GM19240 (cell line): Measurements from ENCODE around the gene EID2.
A peak's percentile ranks its signal among the peaks of the same experiment; 100 is the strongest.

Experiments
- DNase-seq: peaks from one replicate; pipeline ENCODE4 v3.0.0; 2011; ENCODE audit warnings: low spot score; ENCODE audit not compliant: insufficient read length

Gene EID2

GRCh38 chr19:39502640-39503417, 37.1 kb downstream of the EID2 start:
- peak; percentile 75 for DNase-seq

GRCh38 chr19:39501340-39501739, 38.6 kb downstream of the EID2 start:
- no peak for DNase-seq

GRCh38 chr19:39500543-39500942, 39.4 kb downstream of the EID2 start:
- no peak for DNase-seq

- DNase-seq: no peak
Observed at GRCh38 chr19:39499932-39500331, 40.0 kb downstream of the EID2 start.

GRCh38 chr19:39498798-39499642, 40.9 kb downstream of the EID2 start, which contains the start of gene DLL3:
Gene DLL3 (plus strand): TSS chr19:39498947. CDS start chr19:39498975, 28 bp downstream.
- DNase-seq: no peak

- DNase-seq: no peak
Observed at GRCh38 chr19:39497996-39498797, 41.8 kb downstream of the EID2 start.

- no peak for DNase-seq
Observed at GRCh38 chr19:39497701-39497995, 42.3 kb downstream of the EID2 start.

GRCh38 chr19:39496063-39496462, 43.9 kb downstream of the EID2 start:
- DNase-seq: no peak

- DNase-seq: no peak
Observed at GRCh38 chr19:39494661-39495060, 45.3 kb downstream of the EID2 start.

GRCh38 chr19:39492788-39493187, 47.2 kb downstream of the EID2 start:
- DNase-seq: no peak

- no peak for DNase-seq
Observed at GRCh38 chr19:39492225-39492624, 47.7 kb downstream of the EID2 start.

GRCh38 chr19:39489756-39490155, 50.2 kb downstream of the EID2 start:
- no peak for DNase-seq
